GM19328 (cell line): ENCODE measurements around the gene USP49.
"Not testable (repeated sequence)": the region's sequence is repeated elsewhere in the genome, so short reads cannot be mapped to it uniquely, and the experiment has no call there.

Experiments
- ATAC-seq: cut with Tn5 transposase; IDR thresholded peaks from one replicate; pipeline ENCODE4 v1.9.1; 2021; ENCODE audit warnings: mild to moderate bottlenecking, moderate library complexity; ENCODE audit not compliant: unreplicated experiment

Gene USP49

GRCh38 chr6:41783106-41783780 lies 111.9 kb downstream of the USP49 start:
- no peak for ATAC-seq

- ATAC-seq: no peak
Observed at GRCh38 chr6:41781366-41781730, 113.8 kb downstream of the USP49 start.

- ATAC-seq: no peak
Observed at GRCh38 chr6:41780551-41781365, 114.4 kb downstream of the USP49 start, which contains the start of gene PRICKLE4. TSS of gene PRICKLE4 (plus strand) at chr6:41780782. CDS start at chr6:41783474, 2,692 bp downstream.

- peak; percentile 87 for ATAC-seq
Observed at GRCh38 chr6:41779788-41780550, 115.2 kb downstream of the USP49 start, which contains the start of gene FRS3. TSS of gene FRS3 (minus strand) at chr6:41779900. CDS start at chr6:41776987, 2,913 bp downstream.

DNA sequence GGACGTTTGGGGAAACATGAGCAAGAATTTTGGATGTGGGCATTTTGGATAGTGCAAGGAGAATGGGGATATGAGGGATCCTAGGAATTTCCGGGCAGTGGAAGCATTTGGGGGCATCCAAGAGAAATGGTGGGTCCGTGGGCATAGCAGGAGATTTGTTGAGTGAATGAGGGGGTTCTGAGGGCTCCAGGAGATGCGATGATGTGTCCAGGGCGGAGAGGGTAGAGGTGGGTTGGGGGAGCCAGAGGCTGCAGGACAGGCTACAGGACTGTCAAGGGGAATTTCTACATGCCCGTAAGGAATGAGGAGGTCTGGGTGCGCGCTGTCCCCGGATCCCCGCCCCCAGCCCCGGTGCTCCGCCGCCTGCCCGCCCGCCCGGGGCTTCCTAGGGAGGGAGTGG lies 115.8 kb downstream of the USP49 start:
- peak; percentile 13 for ATAC-seq

DNA sequence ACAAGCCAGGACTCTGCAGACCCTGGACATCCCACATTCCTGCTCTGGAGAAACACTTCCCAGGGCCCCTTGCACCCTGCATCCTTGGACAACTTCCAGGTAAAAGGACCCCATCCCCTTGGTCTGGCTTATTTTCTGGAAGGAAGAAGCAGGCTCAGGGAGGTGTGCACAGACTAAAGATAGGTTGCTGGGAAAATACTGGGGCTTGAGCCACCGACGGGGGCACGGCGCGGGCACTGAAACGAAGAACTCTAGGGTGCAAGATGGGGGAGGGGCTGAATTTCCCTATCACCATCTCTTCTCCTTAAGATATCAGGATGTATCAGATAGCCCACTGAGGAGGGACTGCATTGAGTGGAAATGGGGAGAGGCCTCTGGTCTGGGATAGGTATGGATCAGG lies 116.3 kb downstream of the USP49 start:
- ATAC-seq: no peak

DNA sequence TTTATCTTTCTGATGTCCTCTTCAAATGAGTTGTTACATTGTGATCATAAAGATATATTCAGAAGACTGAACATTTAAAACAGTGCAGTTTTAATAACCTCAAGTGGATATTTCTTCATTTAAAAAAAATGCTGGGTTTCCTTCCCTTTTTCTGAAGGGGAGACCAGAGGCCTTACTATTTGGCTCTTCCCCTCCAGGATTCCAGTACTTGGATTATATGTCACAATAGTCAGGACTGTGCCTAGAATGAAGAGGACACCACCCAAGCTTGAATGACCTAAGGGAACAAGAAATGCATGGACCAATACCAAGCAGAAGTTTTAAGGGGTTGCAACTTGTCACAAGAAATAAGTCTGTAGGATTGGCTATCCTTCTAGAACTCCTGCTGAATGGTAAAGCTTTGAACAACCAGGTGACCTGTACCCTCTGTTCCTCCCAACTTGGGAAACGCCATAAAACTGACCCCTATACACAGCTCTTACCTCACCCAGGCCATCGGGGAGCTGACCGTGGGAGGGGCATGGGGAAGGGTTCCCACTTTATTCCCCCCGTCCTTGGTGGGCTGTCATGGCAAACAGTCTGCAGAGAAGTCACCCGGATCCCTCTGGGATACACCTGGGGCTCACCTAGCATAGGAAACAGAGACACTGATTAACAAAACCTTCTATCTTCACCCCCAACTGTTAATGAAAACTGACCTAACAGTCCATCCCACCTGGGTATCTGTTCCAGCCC lies 117.5 kb downstream of the USP49 start:
- no peak for ATAC-seq

DNA sequence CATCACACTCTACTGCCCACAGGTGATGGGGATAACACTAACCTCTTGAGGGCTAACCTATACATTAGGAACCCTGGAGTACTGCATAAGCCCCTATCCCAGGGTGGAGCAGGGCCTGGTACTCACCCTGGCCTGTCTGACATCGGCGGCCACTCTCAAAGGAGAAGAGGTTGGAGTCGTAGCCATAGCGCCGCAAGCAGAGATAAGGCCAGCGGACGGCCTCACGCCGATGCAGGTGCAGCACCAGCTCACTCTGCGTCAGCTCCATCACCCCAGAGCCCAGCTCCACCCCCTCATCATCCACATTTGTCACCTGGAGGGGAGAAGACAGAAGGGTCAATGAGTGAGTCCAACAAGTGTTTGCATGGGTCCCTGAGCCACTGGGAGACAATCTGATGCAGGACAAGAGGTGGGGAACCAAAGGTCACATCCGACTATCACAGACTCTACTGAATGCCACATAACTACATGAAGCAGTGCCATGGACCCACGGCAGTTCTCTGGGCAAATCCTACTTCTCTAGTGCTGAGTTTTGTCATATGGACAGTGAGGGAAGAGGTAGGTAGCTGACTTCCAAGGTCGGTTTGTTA lies 119.8 kb downstream of the USP49 start:
- no peak for ATAC-seq

GRCh38 chr6:41774841-41775240 lies 120.3 kb downstream of the USP49 start:
- no peak for ATAC-seq

DNA sequence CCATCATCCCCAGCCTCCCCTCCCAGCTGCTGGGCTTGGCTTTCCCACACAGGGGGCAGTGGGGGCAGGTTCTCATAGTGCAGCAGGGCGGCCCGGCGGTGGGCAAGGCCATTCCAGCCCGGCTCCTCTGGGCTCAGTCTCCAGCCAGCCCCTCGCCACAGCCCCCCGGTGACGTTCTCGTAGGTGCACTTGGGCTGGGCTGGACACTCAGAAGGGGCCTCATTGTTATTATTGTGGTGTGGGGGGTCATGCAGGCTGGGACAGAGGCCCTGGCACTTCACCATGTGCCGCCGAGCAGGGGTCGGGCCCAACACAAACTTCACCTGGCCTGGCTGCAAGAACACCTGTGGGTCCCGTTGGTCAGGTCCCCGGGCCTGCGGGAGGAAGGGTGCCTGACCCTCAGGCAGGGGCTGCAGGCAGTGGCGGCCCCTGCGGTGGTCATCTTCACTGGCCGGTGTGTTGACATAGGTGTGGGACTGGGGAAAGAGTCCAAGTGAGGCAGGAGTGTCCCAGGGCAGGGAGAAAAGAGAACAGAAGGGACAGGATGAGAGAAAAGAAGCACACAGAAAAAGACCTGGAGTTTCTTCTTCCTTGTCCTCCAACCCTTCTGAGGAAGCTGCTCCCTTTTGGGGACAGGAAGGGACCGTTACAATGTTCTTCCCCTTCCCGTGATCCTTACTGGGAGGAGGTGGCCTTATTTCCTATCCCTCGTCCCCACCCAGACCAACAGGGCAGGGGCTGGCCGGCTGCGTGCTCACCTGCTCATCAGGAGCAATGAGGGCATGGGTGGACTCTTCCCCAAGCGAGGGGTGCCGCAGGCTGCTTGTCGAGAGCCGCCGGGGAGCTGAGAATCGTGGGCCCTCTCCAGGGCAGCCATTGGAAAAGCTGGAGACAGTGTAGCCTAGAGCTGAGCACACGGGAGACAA lies 123.9 kb downstream of the USP49 start:
- ATAC-seq: no peak

GRCh38 chr6:41770381-41771057 lies 124.7 kb downstream of the USP49 start:
- ATAC-seq: no peak

- ATAC-seq: no peak
Observed at GRCh38 chr6:41769376-41769775, 125.8 kb downstream of the USP49 start.

- no peak for ATAC-seq
Observed at GRCh38 chr6:41768545-41769308, 126.4 kb downstream of the USP49 start.

DNA sequence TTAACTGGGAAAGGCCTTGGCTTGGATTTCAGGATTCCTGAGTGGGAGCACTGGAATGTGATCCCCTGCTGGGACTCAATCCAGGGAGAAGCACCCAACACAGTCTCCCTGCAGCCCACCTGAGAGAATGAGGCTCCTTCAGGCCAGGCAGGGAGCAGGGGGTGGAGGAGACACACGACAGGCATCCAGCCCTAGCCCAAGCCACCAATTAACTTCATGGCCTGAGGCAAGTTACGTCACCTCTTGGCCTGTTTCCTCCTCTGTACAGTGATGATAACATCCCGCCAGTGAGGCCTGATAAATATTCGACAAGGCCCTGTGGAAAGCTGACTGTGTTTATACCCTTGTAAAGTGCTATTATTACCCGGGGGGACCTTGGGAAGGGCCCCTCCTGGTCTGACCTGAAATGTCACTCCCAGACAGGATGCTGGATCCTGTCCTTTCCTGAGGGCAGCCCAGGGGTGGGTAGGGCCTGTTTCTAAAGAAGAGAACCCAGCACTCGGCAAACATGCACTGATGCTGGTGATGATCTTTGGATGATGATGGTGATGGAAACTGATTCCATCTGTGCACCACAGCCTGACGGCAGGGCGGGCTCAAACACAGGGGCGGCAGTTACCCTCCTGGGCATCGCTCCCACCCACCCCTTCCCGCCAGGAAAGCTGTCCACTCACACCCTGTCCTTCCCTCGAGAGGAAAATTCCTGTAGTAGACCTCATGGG lies 127.9 kb downstream of the USP49 start:
- ATAC-seq: no peak

- ATAC-seq: not testable (repeated sequence)
Observed at GRCh38 chr6:41766043-41766664, 129.0 kb downstream of the USP49 start.

- ATAC-seq: no peak
Observed at GRCh38 chr6:41763470-41763869, 131.7 kb downstream of the USP49 start.
